Measurements from ENCODE around the gene MLKL.

The MLKL gene

DNA sequence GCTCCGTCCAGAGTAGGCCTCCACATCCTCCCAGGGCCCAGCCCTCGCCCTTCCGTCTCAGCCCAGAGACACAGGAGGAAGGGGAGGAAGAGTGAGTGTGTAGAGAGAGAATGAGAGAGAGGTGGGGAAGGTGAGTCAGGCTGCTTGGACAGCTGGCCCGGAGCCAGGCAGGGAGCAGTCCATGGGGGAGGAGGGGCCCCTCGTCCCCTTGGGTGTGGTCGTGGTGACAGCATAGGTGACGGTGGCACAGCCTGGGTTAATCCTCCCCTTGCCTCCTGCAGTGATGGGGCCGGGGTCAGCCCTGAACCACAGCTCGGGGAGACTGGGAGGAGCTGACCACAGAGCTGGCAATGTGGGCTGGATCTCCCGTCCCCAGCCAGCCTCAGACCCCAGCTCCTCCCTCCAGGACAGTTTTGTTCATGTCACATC, 37.5 kb upstream of the MLKL start:
- TF ChIP-seq ZNF274 (IDR thresholded peaks at IDR 0.05; ENCODE audit: low read depth, low read length) = no peak
- H3K4me3 ChIP-seq (ENCODE audit: low read length) = no peak overlapping the region

DNA sequence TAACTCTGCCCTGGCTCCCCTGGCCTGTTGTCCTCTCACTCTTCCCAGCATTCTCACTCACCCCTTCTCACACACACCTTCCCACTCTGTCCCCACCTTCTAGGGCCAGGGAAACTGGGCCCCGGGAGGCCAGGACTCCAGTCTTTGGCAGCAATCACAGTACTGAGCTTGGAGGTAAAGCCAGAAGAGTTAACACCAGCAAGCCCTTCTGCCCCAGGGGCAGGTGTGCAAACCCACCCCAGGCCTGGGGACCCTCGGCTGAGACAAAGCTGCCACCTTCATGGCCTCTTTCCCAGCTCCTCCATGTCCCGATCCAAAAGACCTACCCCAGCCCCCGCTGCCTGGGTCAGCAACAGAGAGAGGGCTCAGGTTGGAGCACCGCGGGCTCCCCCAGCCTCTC, 36.9 kb upstream of the MLKL start:
- H3K4me3 ChIP-seq (ENCODE audit: low read length) = no peak overlapping the region
- TF ChIP-seq ZNF274 (IDR thresholded peaks at IDR 0.05; ENCODE audit: low read depth, low read length) = no peak

- no peak overlapping the region for H3K4me3 ChIP-seq (ENCODE audit: low read length)
- TF ChIP-seq ZNF274 (IDR thresholded peaks at IDR 0.05; ENCODE audit: low read depth, low read length) = no peak
Observed at GRCh38 chr16:74736531-74737157, 36.0 kb upstream of the MLKL start.

DNA sequence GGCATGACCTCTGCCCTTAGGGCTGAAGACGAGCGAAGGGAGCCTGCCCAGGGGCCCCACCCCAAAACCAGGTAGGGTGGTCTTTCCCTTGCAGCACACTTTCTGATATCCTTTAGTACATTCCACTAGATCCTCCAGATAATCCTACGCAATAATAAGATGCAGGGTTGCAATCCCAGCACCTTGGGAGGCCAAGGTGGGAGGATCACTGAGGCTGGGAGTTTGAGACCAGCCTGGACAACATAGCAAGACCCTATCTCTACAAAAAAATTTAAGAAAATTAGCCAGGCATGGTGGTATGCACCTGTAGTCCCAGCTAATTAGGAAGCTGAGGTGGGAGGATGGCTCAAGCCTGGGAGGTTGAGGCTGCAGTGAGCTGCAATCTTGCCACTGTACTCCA, 34.9 kb upstream of the MLKL start:
- no peak for TF ChIP-seq ZNF274 (IDR thresholded peaks at IDR 0.05; ENCODE audit: low read depth, low read length)
- no peak overlapping the region for H3K4me3 ChIP-seq (ENCODE audit: low read length)

GRCh38 chr16:74735162-74735452, 34.4 kb upstream of the MLKL start:
- TF ChIP-seq ZNF274 (IDR thresholded peaks at IDR 0.05; ENCODE audit: low read depth, low read length) = no peak
- H3K4me3 ChIP-seq (ENCODE audit: low read length) = no peak overlapping the region

DNA sequence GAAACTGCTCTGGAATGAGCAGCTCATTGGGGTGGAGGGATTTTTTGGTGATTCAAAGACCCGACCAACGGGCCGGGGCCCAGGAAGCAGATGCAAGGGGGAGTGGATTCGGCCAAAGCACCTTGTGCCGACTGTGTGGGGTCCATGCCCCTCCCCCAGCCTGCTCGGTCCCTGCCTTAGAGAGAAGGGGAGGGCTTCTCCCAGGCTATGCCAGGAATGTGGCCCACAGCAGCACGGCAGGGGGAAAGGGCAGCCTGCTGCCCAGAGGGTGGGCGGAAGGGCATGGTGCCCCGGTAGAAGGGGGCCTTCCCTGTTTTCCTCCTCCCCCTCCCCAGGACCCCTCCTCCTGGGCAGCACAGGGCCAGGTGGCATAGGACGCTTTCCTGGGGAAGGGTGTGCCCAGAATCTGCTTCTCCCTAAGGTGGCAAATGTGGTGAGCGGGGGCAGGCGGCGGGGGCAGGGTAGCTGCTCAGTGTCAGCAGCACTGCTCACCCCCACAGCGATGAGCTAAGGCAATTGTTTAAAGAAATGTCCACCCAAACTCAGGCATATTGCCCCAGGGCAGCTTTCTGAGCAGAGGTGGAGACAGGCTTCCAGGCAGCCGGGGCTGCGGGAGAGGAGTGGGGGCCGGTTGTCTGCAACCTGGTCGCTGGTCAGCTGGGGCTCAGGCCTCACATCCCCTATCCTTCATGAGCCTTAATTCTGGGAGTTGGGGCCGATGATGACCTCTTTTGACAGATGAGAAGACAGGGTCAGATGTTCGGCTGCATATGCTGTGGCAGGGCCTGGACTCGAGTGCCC, 33.9 kb upstream of the MLKL start:
- TF ChIP-seq ZNF274 (IDR thresholded peaks at IDR 0.05; ENCODE audit: low read depth, low read length) = no peak
- H3K4me3 ChIP-seq (ENCODE audit: low read length) = no peak overlapping the region

GRCh38 chr16:74732707-74733350, 32.2 kb upstream of the MLKL start:
- H3K4me3 ChIP-seq (ENCODE audit: low read length) = no peak overlapping the region
- no peak for TF ChIP-seq ZNF274 (IDR thresholded peaks at IDR 0.05; ENCODE audit: low read depth, low read length)

DNA sequence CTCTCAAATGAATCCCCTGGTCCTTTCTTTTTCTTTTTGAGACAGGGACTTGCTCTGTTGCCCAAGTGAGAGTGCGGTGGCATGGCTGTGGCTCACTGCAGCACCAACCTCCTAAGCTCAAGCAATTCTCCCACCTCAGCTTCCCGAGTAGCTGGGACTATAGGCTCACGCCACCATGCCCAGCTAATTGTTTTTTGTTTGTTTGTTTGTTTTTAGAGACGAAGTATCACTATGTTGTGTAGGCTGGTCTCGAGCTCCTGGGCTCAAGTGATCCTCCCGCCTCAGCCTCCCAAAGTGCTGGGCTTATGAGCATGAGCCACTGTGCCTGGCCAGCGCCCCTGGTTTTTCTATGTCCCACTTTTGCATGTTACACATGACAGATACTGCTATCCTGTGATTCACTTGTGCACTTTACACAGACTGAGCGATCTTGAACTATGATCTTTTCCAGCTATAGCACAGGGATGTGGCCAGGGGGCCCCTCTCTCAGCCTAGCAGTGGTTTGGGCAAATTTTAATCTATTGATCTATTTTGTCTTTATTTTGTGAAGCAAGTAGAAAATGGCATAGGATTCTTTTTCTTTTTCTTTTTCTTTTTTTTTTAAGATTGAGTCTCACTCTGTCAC, 31.3 kb upstream of the MLKL start:
- TF ChIP-seq ZNF274 (IDR thresholded peaks at IDR 0.05; ENCODE audit: low read depth, low read length) = no peak
- H3K4me3 ChIP-seq (ENCODE audit: low read length) = no peak overlapping the region

DNA sequence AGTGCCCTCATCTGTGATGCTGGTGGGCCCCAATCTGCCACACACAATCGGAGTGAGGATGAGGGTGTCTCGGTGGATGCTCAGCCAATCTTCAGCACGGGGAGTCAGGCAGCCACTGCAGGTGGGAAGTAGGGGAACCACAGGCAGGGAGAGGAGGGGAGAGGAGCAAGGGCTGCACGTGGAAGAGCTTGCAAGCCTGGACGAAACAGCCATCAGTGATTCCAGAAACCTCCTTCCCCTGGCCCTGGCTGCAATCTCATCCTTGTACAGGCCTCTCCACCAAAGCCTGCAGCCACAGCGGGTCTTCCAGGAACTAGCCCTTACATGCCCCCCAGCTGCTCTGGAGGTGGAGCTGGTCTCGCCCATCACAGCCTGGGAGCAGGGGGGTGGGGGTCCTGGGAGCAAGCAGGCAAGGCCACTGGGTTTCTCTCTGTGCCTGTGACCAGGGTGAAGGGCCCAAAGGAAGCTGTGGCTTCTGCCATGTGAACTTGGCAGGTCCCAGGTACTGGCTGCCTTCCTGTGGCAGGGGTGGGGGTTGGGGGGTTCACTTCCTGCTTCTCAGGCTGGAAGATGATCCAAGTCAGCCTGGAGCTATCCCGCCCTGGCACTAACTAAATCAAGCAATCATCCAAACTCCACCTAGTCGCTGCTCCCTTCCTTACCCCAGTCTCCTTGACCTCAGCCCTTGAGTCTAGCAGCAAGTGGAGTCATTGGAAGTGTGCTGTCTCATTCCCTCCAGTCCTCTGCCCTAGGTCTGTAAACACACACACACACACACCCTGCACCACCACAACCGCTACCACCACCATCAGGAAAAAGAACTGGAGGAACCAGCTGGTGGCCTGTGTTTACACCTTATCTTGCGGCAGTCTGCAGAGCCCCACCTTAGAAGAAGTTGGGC, 29.4 kb upstream of the MLKL start:
- H3K4me3 ChIP-seq (ENCODE audit: low read length) = no peak overlapping the region
- no peak for TF ChIP-seq ZNF274 (IDR thresholded peaks at IDR 0.05; ENCODE audit: low read depth, low read length)

DNA sequence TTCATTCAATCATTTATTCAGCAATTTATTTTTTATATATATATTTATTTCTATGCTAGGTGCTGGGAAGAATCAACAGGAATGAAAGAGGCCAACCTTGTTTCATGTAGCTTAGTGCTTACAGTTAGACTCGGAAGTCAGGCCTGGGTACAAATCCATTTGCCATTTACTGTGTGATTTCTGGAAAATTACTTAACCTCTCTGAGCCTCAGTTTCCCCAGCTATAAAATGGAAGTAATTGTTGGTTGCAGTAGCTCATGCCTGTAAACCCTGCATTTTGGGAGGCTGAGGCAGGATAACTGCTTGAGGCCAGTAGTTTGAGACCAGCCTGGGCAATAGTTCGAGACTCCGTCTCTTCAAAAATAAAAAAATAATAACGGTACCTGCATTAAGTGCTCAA, 27.2 kb upstream of the MLKL start:
- no peak overlapping the region for H3K4me3 ChIP-seq (ENCODE audit: low read length)
- TF ChIP-seq ZNF274 (IDR thresholded peaks at IDR 0.05; ENCODE audit: low read depth, low read length) = no peak

GRCh38 chr16:74726716-74727115, 26.1 kb upstream of the MLKL start:
- no peak overlapping the region for H3K4me3 ChIP-seq (ENCODE audit: low read length)
- no peak for TF ChIP-seq ZNF274 (IDR thresholded peaks at IDR 0.05; ENCODE audit: low read depth, low read length)

- H3K4me3 ChIP-seq (ENCODE audit: low read length) = no peak overlapping the region
- TF ChIP-seq ZNF274 (IDR thresholded peaks at IDR 0.05; ENCODE audit: low read depth, low read length) = no peak
Observed at GRCh38 chr16:74725651-74726455, 25.2 kb upstream of the MLKL start.

Measured in GM08714 (cell line).